Neural progenitor cell (in vitro differentiated cells): ENCODE measurements around the gene ERBB3. TPM values are rescaled to one million over a fixed set of nuclear protein-coding genes. Genes with fewer than 3 reads are reported as not detected.

Experiments used
- DNase-seq: peaks from one replicate; pipeline ENCODE4 v3.0.0-alpha.2; 2016; ENCODE audit warnings: low spot score
- H2AFZ ChIP-seq: fragments of 200-600 bp; sonication (generic); replicated peaks from 2 replicates; pipeline ENCODE4 v1.6.1; 2016; ENCODE audit warnings: antibody characterized with exemption
- H3F3A ChIP-seq: fragments of 200-600 bp; sonication (generic); 2 replicates; pipeline ENCODE4 v1.6.1; 2016; ENCODE audit warnings: antibody characterized with exemption, low read depth
- H3K27ac ChIP-seq: fragments of 200-600 bp; sonication (generic); 2 replicates; pipeline ENCODE4 v1.5.1; 2016; ENCODE audit warnings: mild to moderate bottlenecking
- H3K27me3 ChIP-seq: fragments of 200-600 bp; sonication (generic); 2 replicates; pipeline ENCODE4 v1.6.1; 2016; ENCODE audit warnings: mild to moderate bottlenecking, moderate library complexity
- H3K36me3 ChIP-seq: fragments of 200-600 bp; sonication (generic); 2 replicates; pipeline ENCODE4 v1.5.1; 2016
- H3K4me1 ChIP-seq: fragments of 200-600 bp; sonication (generic); 2 replicates; pipeline ENCODE4 v1.6.1; 2016; ENCODE audit warnings: mixed run types
- H3K4me2 ChIP-seq: fragments of 200-600 bp; sonication (generic); 2 replicates; pipeline ENCODE4 v1.6.1; 2016
- H3K4me3 ChIP-seq: fragments of 200-600 bp; sonication (generic); 2 replicates; pipeline ENCODE4 v1.5.1; 2016
- H3K79me2 ChIP-seq: fragments of 200-600 bp; sonication (generic); 2 replicates; pipeline ENCODE4 v1.6.1; 2016; ENCODE audit warnings: low read depth
- H3K9ac ChIP-seq: fragments of 200-600 bp; sonication (generic); 2 replicates; pipeline ENCODE4 v1.6.1; 2016
- H3K9me3 ChIP-seq: fragments of 200-600 bp; sonication (generic); 2 replicates; pipeline ENCODE4 v1.5.1; 2016; ENCODE audit warnings: low read depth
- H4K20me1 ChIP-seq: fragments of 200-600 bp; sonication (generic); 2 replicates; pipeline ENCODE4 v1.6.1; 2016; ENCODE audit warnings: low read depth
- H3K27ac Mint-ChIP-seq: 3 replicates; pipeline ENCODE4 v1.8.0; 2021; ENCODE audit warnings: mixed read lengths
- H3K27me3 Mint-ChIP-seq: 2 replicates; pipeline ENCODE4 v1.8.0; 2022; ENCODE audit warnings: low read depth, mild to moderate bottlenecking, inconsistent platforms, moderate library complexity, mixed read lengths; ENCODE audit not compliant: insufficient read depth
- H3K36me3 Mint-ChIP-seq: 3 replicates; pipeline ENCODE4 v1.8.0; 2021; ENCODE audit warnings: mixed read lengths
- H3K4me1 Mint-ChIP-seq: 3 replicates; pipeline ENCODE4 v1.8.0; 2021; ENCODE audit warnings: mixed read lengths
- H3K4me3 Mint-ChIP-seq: 3 replicates; pipeline ENCODE4 v1.8.0; 2021; ENCODE audit warnings: mild to moderate bottlenecking, moderate library complexity, mixed read lengths
- H3K9me3 Mint-ChIP-seq: 3 replicates; pipeline ENCODE4 v1.8.0; 2020; ENCODE audit warnings: mixed read lengths
- CTCF ChIP-seq: fragments of 200-600 bp; sonication (generic); IDR thresholded peaks from 2 replicates; pipeline ENCODE4 v1.5.1; 2017; ENCODE audit warnings: antibody characterized with exemption, mild to moderate bottlenecking
- EZH2 ChIP-seq: fragments of 200-600 bp; sonication (generic); IDR thresholded peaks from 2 replicates; pipeline ENCODE4 v1.6.1; 2017; ENCODE audit warnings: antibody characterized with exemption, mild to moderate bottlenecking, moderate library complexity
- EZH2phosphoT487 ChIP-seq: fragments of 200-600 bp; sonication (generic); IDR thresholded peaks from 2 replicates; pipeline ENCODE4 v1.6.1; 2017; ENCODE audit warnings: antibody characterized with exemption
- total RNA-seq: library from RNA; depleted of rRNA; stranded (reverse); fragments of >200 nt; gene quantifications from 2 replicates; pipeline ENCODE4 v1.2.3, GENCODE V29; 2015; ENCODE audit warnings: low replicate concordance

The ERBB3 gene
- 6.3 and 8.8 TPM in 2 replicates for total RNA-seq

GRCh38 chr12:56079723-56080555 lies at the start of gene ERBB3:
TSS of gene ERBB3 (plus strand) at chr12:56080165. CDS start at chr12:56080301, 136 bp downstream.
- Histone ChIP-seq H4K20me1 (no peaks in the 10 kb centered on the region), H2AFZ (peak within 1 kb of the TSS; percentile 98)

GRCh38 chr12:56031987-56032386 lies 48.0 kb upstream of the ERBB3 start:
- Mint-ChIP-seq H3K9me3 (no peaks in the 10 kb centered on the region), H3K4me1 (no peaks in the 10 kb centered on the region), H3K27ac (no peak overlapping the region), H3K27me3 (peaks cover 6% of the 10 kb centered on the region), H3K36me3 (peaks cover 54% of the 10 kb centered on the region), H3K4me3 (no peak overlapping the region)
- H3F3A ChIP-seq, result no peaks in the 10 kb centered on the region
- H3K36me3 ChIP-seq, result no peaks in the 10 kb centered on the region
- no peaks in the 10 kb centered on the region for H3K79me2 ChIP-seq
- H3K9me3 ChIP-seq, result no peaks in the 10 kb centered on the region
- no peak overlapping the region for H3K4me3 ChIP-seq
- no peak for DNase-seq
- no peak overlapping the region for H3K9ac ChIP-seq
- H3K4me2 ChIP-seq, result no peak overlapping the region
- no peak overlapping the region for H2AFZ ChIP-seq
- TF ChIP-seq EZH2, result no peak
- no peaks in the 10 kb centered on the region for H3K27me3 ChIP-seq
- no peaks in the 10 kb centered on the region for H4K20me1 ChIP-seq
- H3K4me1 ChIP-seq, result no peaks in the 10 kb centered on the region
- no peak overlapping the region for H3K27ac ChIP-seq

More at GRCh38 chr12:56079723-56080555, at the start of gene ERBB3:
- DNase-seq, result peak; percentile 78
- Histone ChIP-seq H3K4me3 (peak within 1 kb of the TSS; percentile 75), H3K9me3 (no peaks in the 10 kb centered on the region), H3K27ac (no peak within 1 kb of the TSS), H3K36me3 (no peaks in the 10 kb centered on the region), H3K4me1 (peaks cover 16% of the 10 kb centered on the region), H3K9ac (no peak within 1 kb of the TSS), H3K79me2 (no peaks in the 10 kb centered on the region), H3K4me2 (peak within 1 kb of the TSS; percentile 98), H3K27me3 (peaks cover 25% of the 10 kb centered on the region), H3F3A (peaks cover 27% of the 10 kb centered on the region)
- peaks cover 6% of the 10 kb centered on the region for H3K9me3 Mint-ChIP-seq
- H3K4me3 Mint-ChIP-seq, result peak within 1 kb of the TSS; percentile 89
- TF ChIP-seq EZH2 (peak; percentile 25), EZH2phosphoT487 (peak; percentile 58), CTCF (no peak)
- H3K27me3 Mint-ChIP-seq, result peaks cover 23% of the 10 kb centered on the region
- no peak within 1 kb of the TSS for H3K27ac Mint-ChIP-seq
- peaks cover 8% of the 10 kb centered on the region for H3K4me1 Mint-ChIP-seq
- no peaks in the 10 kb centered on the region for H3K36me3 Mint-ChIP-seq

- no peak for DNase-seq
- Mint-ChIP-seq H3K4me3 (no peak overlapping the region), H3K36me3 (peaks cover 36% of the 10 kb centered on the region), H3K9me3 (no peaks in the 10 kb centered on the region), H3K27ac (no peak overlapping the region), H3K27me3 (peaks cover 6% of the 10 kb centered on the region), H3K4me1 (no peaks in the 10 kb centered on the region)
- Histone ChIP-seq H3K36me3 (no peaks in the 10 kb centered on the region), H3K9ac (no peak overlapping the region), H3K4me1 (no peaks in the 10 kb centered on the region), H4K20me1 (no peaks in the 10 kb centered on the region), H3K4me2 (no peak overlapping the region), H3K9me3 (no peaks in the 10 kb centered on the region), H3K4me3 (no peak overlapping the region), H3K27me3 (no peaks in the 10 kb centered on the region), H3F3A (no peaks in the 10 kb centered on the region), H3K27ac (no peak overlapping the region), H2AFZ (no peak overlapping the region), H3K79me2 (no peaks in the 10 kb centered on the region)
- TF ChIP-seq CTCF, result no peak
Measured at GRCh38 chr12:56034586-56035332, 45.2 kb upstream of the ERBB3 start.
